ENCODE measurements around the gene IFITM10.

IFITM10 gene

DNA sequence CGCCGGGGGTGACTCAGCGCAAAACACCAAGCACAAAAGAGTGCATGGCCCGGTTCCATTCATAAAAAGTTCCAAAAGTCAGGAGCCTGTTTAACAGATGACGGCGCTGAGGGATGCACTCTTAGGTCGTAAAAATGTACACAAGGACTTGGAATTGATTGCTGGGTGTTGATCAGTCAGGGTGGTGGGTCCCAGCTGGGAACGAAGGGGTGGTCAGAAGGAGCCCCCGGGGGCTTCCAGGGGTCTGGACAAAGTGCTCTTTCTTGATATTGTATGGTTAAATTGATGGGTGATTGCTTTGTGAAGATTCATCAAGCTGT, 20.7 kb downstream of the IFITM10 start:
- no peak overlapping the region for H3K4me3 ChIP-seq (ENCODE audit: low read depth, low read length)
- DNase-seq (ENCODE audit: low read depth), result no peak

DNA sequence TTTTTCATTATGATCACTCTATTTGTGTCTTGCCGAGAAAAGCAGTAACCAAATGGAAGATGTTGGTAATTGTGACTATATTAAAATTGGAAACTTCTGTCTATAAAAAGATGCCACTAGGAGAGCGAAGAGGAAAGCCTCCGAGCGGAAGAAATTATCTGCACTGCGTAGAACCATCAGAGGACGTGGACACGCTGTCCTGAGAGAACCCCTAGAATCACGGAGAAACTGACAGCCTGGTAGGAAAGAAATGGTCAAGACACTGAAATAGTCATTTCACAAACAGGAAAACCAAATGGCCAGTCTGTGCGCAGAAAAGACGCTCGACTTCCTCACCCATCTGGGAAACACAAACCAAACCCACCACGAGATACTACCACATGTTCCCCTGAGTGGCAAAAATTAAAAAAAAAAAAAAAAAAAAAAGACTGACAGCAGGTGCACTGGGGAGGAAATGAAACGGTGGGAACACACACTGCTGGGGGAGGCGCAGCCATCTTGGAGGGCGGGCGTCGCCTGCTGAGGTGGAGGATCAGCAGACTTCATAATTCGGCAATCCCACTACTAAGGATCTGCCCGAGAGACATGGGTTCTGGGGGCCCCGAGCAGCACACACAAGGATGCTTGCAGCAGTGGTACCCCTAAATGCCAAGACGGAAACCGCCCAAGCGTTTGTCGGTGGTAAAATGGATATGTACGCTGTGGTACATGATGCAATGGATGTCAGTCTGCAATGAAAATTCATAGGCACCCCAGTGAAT, 21.3 kb downstream of the IFITM10 start:
- no peak overlapping the region for H3K4me3 ChIP-seq (ENCODE audit: low read depth, low read length)
- no peak for DNase-seq (ENCODE audit: low read depth)
- TF ChIP-seq, protein P1, sequence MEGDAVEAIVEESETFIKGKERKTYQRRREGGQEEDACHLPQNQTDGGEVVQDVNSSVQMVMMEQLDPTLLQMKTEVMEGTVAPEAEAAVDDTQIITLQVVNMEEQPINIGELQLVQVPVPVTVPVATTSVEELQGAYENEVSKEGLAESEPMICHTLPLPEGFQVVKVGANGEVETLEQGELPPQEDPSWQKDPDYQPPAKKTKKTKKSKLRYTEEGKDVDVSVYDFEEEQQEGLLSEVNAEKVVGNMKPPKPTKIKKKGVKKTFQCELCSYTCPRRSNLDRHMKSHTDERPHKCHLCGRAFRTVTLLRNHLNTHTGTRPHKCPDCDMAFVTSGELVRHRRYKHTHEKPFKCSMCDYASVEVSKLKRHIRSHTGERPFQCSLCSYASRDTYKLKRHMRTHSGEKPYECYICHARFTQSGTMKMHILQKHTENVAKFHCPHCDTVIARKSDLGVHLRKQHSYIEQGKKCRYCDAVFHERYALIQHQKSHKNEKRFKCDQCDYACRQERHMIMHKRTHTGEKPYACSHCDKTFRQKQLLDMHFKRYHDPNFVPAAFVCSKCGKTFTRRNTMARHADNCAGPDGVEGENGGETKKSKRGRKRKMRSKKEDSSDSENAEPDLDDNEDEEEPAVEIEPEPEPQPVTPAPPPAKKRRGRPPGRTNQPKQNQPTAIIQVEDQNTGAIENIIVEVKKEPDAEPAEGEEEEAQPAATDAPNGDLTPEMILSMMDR (IDR thresholded peaks at IDR 0.05; ENCODE audit: insufficient read depth, low read depth, low read length, missing control alignments), result no peak

More for the DNA sequence above, 20.7 kb downstream of the IFITM10 start:
- TF ChIP-seq, protein P1 (IDR thresholded peaks at IDR 0.05; ENCODE audit: insufficient read depth, low read depth, low read length, missing control alignments), result no peak

DNA sequence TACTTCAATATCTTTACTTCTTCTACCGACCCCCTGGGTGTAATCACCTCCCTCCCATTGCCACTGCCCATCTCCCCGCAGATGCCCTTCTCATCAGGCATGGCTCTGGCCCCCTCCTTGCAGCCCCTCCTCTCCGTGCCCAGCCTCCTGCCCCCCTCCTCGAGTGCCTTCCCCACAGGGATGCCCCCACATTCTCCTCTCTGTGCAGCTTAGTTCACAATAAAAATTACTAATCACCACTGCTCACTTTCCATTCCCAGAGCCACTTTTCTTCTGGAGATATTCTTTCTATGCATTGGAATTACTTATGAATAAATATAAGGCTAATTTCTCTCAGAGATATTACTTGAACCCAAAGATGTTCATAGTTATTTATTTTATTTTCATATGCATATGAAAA, 22.1 kb downstream of the IFITM10 start:
- no peak for DNase-seq (ENCODE audit: low read depth)
- no peak overlapping the region for H3K4me3 ChIP-seq (ENCODE audit: low read depth, low read length)
- TF ChIP-seq, protein P1 (IDR thresholded peaks at IDR 0.05; ENCODE audit: insufficient read depth, low read depth, low read length, missing control alignments), result no peak

DNA sequence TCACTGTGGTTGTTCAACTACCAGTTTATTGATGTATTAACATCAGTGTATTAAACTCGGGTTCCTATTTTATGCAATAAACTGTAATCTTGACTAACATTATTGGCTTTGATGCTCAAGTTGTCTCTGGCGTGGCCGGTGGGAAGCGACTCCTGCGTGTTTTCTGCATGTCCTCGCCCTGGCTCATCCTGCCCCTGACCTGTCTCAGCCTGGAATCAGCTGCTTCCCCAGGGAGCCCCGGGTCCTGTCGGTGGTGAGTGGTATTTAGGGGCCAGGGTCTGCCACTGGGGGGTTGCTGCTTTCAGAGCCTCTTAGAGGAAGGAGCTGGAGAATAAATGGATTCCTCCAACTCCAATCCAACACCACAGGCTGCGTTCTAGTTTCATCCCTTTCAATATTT, 22.5 kb downstream of the IFITM10 start:
- TF ChIP-seq, protein P1 (IDR thresholded peaks at IDR 0.05; ENCODE audit: insufficient read depth, low read depth, low read length, missing control alignments), result no peak
- no peak for DNase-seq (ENCODE audit: low read depth)
- no peak overlapping the region for H3K4me3 ChIP-seq (ENCODE audit: low read depth, low read length)

DNA sequence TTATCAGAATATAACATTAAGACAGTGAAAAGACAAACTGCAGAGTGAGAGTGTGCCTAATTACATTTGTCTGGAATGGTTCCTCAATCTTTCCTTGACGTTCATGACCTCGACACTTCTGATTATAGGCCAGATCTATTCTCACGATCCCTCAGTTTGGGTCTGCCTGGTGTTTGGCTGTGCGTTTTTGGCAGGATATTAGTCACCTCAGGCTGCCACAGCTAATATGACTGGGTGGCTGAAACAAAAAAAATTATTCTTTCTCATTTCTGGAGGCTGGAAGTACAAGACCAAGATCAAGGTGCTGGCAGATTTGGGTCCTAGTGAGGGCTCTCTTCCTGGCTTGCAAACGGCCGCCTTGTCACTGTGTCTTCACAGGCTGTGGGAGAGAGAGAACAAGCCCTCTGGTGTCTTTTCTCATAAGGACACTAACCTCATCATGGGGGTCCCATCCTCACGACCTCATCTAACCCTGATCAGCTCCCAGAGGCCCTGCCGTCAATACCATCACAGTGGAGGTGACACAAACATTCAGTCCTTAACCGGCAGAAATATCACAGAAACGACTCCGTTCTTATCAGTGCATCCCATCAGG, 23.2 kb downstream of the IFITM10 start:
- TF ChIP-seq, protein P1 (IDR thresholded peaks at IDR 0.05; ENCODE audit: insufficient read depth, low read depth, low read length, missing control alignments), result no peak
- DNase-seq (ENCODE audit: low read depth), result no peak
- no peak overlapping the region for H3K4me3 ChIP-seq (ENCODE audit: low read depth, low read length)

DNA sequence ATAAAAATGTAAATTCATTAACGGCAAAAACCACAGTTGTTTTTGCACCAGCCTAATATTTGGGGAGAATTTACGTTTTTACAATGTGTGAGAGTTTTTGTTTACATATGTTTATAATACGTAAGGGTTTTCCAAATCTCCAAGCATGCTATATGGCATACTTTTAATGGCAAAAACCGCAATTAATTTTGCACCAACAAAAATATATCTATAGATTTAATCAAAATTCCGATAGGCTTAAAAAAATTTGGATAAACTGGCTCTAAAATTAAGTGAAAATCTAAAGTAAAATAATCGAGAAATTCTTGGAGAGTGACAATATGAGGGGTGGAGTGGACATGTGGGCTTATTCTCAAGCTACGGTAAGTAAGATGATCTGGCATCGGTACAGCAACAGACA, 30.6 kb downstream of the IFITM10 start:
- TF ChIP-seq, protein P1 (IDR thresholded peaks at IDR 0.05; ENCODE audit: insufficient read depth, low read depth, low read length, missing control alignments), result no peak

DNA sequence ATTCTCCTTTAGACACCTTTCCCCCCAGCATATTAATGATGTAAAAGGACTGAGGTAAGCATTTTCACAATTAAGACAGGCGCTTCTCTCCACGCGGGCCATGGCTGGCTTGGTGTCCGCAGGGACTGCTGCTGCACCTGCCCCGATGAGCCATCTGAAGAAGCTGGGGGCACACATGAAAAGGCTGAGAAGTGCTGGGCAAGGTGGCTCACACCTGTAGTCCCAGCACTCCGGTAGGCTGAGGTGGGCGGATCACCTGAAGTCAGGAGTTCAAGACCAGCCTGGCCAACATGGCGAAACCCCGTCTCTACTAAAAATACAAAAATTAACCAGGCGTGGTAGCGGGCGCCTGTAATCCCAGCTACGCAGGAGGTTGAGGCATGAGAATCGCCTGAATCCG, 32.1 kb downstream of the IFITM10 start:
- DNase-seq (ENCODE audit: low read depth), result no peak
- TF ChIP-seq, protein P1 (IDR thresholded peaks at IDR 0.05; ENCODE audit: insufficient read depth, low read depth, low read length, missing control alignments), result no peak

More for the DNA sequence above, 30.6 kb downstream of the IFITM10 start:
- no peak overlapping the region for H3K4me3 ChIP-seq (ENCODE audit: low read depth, low read length)
- no peak for DNase-seq (ENCODE audit: low read depth)

More for the DNA sequence above, 32.1 kb downstream of the IFITM10 start:
- no peak overlapping the region for H3K4me3 ChIP-seq (ENCODE audit: low read depth, low read length)
